HG03103 (cell line): ENCODE measurements around the gene CMYA5.
"Not testable (repeated sequence)": the region's sequence is repeated elsewhere in the genome, so short reads cannot be mapped to it uniquely, and the experiment has no call there.

Experiments used
- ATAC-seq: cut with Tn5 transposase; IDR thresholded peaks from one replicate; pipeline ENCODE4 v1.9.1; 2021; ENCODE audit warnings: low read depth; ENCODE audit not compliant: unreplicated experiment

CMYA5 gene

GRCh38 chr5:79746642-79747569 lies 57.3 kb downstream of the CMYA5 start:
- ATAC-seq = no peak

DNA sequence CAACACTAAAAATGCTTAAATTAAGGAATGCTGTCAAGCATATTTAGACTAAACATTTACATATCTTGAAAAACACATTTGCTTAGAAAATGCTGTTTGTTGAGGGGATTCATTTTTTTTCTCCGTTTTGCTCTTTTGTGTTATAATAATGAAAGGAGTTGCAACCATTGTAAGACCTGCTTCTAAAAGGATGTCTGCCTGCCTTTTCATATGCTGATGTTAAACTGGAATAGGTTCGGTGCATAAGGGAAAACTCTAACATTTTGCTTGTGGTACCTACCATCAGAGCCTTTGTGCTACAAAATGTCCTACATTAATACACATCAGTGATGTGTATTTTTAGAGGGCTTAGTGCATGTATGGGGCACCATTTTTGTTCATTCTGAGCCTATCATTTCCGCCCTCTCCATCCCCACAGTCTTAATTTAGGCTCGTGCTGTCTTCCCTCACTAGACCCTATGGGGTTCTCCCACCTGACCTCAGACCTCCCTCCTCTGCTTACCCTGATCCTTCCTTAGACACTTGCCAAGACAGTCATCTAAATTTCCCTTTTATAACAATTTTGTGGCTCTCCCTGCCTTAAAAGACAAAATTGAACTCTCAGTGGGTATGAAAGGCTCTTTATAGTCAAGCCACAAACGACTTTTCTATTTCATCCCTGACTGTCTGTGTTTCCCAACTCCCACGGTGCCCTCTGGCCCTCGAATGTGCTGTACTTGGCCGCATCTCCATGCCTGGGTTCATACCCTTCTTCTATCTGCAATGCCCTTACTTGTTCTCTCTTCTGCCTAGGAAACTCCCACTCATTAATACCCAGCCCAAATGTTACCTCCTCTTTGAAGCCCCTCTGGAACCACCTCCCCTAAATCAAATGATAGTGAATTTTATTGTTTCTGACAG lies 61.2 kb downstream of the CMYA5 start:
- ATAC-seq = no peak

DNA sequence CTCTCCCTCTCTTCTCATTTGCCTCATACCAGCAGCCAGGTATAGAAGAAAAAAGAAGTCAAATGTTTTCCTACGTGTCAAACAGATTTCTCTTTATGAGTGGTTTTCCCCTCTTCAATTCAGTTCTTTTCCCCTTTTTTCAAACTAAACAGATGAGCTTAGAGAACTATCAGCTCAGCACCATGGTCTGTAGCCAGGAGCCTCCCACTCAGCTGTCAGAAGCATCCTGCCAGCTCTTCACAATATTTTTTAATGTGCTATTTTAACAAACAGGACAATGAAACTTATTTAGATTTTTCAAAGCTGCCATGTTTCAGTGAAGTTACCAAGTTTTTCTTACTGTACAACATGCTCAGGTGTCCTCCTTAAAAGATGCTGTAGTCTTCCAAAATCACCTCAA lies 63.5 kb downstream of the CMYA5 start:
- no peak for ATAC-seq

GRCh38 chr5:79753877-79754645 lies 64.4 kb downstream of the CMYA5 start:
- no peak for ATAC-seq

DNA sequence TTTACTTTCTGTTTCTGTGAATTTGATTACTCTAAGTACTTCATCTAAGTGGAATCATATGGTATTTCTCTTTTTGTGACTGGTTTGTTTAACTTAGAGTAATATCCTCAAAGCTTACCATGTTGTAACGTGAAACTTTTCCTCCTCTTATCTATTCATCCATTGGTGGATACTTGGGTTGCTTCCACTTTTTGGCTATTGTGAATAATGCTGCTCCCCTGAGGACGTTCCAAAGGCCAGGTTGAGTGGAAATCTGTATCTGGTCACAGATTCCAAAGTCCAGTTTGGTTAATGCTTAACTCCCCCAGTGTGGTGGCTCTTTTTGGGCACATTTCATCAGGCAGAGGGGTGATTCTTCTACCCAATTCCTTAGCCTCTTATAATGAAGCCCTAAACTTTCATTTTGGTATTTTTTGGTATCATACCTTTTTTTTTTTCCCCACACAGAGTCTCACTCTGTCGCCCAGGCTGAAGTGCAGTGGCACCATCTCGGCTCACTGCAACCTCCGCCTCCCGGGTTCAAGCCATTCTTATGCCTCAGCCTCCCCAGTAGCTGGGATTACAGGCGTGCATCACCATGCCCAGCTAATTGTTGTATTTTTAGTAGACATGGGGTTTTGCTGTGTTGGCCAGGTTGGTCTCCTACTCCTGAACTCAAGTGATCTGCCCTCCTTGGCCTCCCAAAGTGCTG lies 65.4 kb downstream of the CMYA5 start:
- no peak for ATAC-seq

GRCh38 chr5:79756076-79756475 lies 66.4 kb downstream of the CMYA5 start:
- no peak for ATAC-seq

- ATAC-seq = no peak
These were observed 69.8 kb downstream of the CMYA5 start for GRCh38 chr5:79759436-79759835.

- ATAC-seq = no peak
These were observed 70.2 kb downstream of the CMYA5 start for GRCh38 chr5:79759848-79760247.

GRCh38 chr5:79762929-79763328 lies 73.3 kb downstream of the CMYA5 start:
- no peak for ATAC-seq

GRCh38 chr5:79764147-79764546 lies 74.5 kb downstream of the CMYA5 start:
- not testable (repeated sequence) for ATAC-seq

DNA sequence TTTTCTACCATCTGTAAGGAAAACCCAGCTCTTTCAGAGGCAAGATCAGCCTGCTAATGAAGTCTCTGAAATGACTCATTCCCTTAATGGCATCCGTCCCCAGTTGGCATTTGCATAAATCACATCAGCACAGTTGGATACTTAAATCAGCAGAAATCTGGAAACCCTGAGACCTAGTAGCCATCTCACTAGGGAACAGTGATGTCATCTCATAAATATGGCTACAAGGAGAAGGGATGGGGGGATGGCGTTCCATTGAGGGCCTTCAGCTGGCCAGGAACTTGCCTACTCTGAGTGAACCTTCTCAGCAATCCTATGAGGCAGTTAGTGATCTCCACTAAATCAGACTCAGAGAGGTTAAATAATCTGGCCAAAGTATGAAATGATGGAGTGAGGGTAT lies 81.8 kb downstream of the CMYA5 start:
- ATAC-seq = no peak

GRCh38 chr5:79772651-79773050 lies 83.0 kb downstream of the CMYA5 start:
- ATAC-seq = no peak

- no peak for ATAC-seq
These were observed 84.0 kb downstream of the CMYA5 start for GRCh38 chr5:79773612-79774011.

GRCh38 chr5:79774171-79774854 lies 84.7 kb downstream of the CMYA5 start:
- no peak for ATAC-seq

GRCh38 chr5:79774855-79775237 lies 85.2 kb downstream of the CMYA5 start:
- no peak for ATAC-seq

- ATAC-seq = not testable (repeated sequence)
These were observed 95.1 kb downstream of the CMYA5 start for GRCh38 chr5:79784741-79785140.

GRCh38 chr5:79785983-79786382 lies 96.3 kb downstream of the CMYA5 start:
- ATAC-seq = no peak

GRCh38 chr5:79787448-79787847 lies 97.8 kb downstream of the CMYA5 start:
- ATAC-seq = no peak

GRCh38 chr5:79791843-79792242 lies 102.2 kb downstream of the CMYA5 start:
- no peak for ATAC-seq

- ATAC-seq = no peak
These were observed 102.8 kb downstream of the CMYA5 start for GRCh38 chr5:79792463-79792862.
